ENCODE results near the gene LIMCH1.
"Not testable (repeated sequence)": the region's sequence is repeated elsewhere in the genome, so short reads cannot be mapped to it uniquely, and the experiment has no call there.

Gene LIMCH1

GRCh38 chr4:41734371-41734770 is 196.4 kb downstream of the LIMCH1 start:
- no peak for DNase-seq (ENCODE audit: low spot score)

GRCh38 chr4:41737491-41737890 is 199.5 kb downstream of the LIMCH1 start:
- DNase-seq (ENCODE audit: low spot score), result not testable (repeated sequence)

- no peak for DNase-seq (ENCODE audit: low spot score)
These were observed 203.4 kb downstream of the LIMCH1 start for GRCh38 chr4:41741354-41741753.

- no peak for DNase-seq (ENCODE audit: low spot score)
These were observed 206.8 kb downstream of the LIMCH1 start for GRCh38 chr4:41744572-41745291.

- DNase-seq (ENCODE audit: low spot score), result no peak
These were observed 207.5 kb downstream of the LIMCH1 start for GRCh38 chr4:41745292-41746024.

- no peak for DNase-seq (ENCODE audit: low spot score)
These were observed 208.1 kb downstream of the LIMCH1 start for GRCh38 chr4:41746025-41746439.

- DNase-seq (ENCODE audit: low spot score), result no peak
These were observed 208.7 kb downstream of the LIMCH1 start for GRCh38 chr4:41746440-41747229.

GRCh38 chr4:41747230-41748055 is 209.5 kb downstream of the LIMCH1 start:
- DNase-seq (ENCODE audit: low spot score), result no peak

- DNase-seq (ENCODE audit: low spot score), result no peak
These were observed 210.2 kb downstream of the LIMCH1 start for GRCh38 chr4:41748074-41748570.

- no peak for DNase-seq (ENCODE audit: low spot score)
These were observed 210.9 kb downstream of the LIMCH1 start, which contains the start of gene PHOX2B for GRCh38 chr4:41748571-41749475. Gene PHOX2B (minus strand): TSS chr4:41748725. CDS start chr4:41748610, 115 bp downstream.

- DNase-seq (ENCODE audit: low spot score), result no peak
These were observed 211.7 kb downstream of the LIMCH1 start for GRCh38 chr4:41749631-41750039.

Measured in CD4-positive, alpha-beta T cell treated with Interleukin-15 for 4 hours (primary cell).